ENCODE measurements around the gene RNF227.

The RNF227 gene

DNA sequence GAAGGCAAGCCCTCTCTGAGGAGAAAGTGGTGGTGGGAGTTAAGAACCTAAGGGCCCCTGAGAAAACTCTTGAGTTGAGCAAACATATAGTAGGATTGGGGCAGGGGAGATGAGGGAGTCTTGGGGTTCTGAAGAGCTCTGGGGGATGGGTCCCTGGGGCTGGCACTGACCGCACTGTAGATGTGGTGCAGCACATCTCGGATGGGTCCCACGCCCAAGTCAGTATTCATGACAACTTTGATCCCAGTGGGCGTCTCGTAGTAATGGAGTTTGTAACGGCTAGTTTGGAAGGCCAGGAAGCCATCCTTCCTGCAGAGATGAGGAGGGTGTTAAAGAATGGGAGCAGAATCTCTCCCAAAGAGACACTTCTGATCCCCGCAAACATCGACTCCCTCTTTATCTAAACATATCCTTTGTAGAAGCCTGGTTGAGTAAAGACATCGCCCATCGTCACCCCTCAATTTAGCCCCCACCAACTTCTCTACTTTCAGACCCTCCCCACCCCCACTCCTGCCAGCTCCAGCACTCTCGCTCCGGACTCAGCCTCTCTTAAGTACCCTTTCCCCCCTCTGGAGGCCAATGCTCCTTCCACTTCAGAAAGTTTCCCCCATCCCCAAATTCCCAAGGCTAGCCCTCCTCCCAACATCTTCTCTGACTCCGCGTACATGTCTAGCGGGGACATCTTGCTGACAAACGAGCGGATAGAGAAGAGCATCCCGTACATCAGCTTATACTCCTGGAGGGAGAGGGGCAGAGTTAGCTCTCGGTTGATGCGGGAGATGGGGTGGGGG is 14.9 kb upstream of the RNF227 start:
- no peak for DNase-seq (ENCODE audit: low read depth)

DNA sequence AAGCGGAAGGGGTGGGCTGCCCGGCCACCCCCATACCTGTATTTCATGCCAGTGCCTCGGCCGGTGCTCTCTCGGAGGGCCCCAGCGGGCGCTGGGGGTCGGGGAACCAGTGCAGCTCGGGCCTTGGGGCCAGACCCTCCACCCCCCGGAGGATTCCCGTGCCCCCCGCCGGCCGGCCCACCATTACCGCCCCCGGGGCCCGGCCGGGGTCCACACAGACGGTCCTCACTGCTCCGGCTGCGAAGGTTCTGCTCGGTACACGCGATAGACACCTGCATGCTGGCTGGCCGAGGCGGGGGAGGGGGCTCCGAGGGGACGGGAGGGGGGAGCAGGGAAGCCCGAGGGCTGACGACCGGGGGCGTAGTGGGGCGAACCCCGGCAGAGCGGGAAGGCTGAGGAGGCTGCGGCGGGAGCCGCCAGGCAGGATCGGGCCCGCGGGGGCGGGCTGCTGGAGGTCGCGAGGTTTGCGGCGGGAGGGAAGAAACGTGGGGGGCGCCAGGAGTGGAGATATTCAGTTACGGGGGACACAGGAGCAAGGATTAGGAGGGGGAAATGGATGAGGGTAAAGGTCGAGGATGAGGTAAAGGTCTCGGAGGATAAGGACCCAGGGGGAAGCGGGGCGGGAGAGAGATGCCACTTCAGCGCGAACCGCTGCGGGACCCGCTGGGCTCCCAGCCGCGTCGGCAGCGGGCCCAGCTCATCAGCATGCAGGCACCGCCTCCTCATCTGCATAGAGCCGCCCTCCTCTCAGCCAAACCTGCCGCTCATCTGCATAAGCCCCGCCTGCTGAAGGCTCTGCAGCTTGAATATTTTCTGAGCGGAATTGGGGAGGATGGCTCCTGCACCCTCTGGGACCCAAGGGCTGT is 13.3 kb upstream of the RNF227 start, which contains the start of gene KCNAB3:
KCNAB3 (minus strand) TSS at position 699 of the 866 bp plus-strand sequence; CDS start at position 278, 421 bp downstream.
- no peak for DNase-seq (ENCODE audit: low read depth)

DNA sequence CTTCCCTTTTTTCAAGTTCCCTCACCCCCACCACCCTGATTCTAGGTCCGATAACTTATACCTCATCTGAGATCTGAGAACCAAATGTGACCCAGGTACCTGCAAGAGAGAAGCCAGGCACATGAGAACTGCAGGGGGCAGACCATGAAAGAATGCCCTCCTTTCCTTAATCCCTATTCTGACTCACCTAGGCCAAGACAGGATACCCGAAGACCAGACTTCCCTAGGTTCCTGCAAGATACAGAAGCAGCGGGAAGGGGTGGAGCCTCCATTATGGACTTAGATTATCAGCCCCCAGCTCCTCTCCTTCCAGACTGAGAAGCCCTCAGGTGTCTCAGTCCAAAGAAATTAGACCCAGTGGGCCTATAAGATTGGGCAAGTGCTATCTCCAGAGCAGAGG is 11.5 kb upstream of the RNF227 start:
- no peak for DNase-seq (ENCODE audit: low read depth)

DNA sequence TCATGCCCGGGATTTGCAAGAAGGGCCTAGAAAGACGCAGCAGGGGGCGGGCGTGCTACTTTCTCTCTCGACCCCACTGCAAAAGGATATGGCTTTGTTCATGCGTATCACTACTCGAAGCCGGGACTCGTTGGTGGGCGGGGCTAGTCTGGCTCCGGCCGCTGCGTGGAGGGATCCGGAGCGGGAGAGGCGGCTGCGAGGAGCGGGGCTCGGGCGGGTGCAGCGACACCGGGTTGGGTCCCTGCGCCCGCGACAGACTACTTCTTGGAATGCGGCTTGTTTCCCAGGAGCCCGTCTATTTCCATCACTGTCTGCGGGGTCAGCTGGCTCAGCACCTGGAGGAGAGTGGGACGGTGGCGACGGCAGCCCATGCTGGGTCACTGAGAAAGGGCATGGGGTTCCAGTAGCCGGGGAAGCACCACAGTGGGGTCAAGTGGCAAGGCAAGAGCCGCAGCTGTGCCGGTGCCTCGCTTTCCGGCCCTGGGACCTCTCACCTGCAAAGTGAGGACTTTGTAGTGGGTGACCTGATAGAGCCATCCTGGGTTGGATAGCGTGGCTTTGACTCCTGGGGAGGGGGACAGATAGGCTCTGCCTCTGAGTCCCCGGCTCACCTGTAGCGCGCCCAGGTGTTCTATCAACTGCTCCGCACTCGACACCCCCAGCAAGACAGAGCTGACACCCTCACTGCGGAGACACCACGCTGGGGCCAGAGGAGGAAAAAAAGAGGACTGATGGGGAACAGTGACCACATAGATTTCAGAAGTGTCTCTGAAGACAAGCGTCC is 6.9 kb upstream of the RNF227 start:
- DNase-seq (ENCODE audit: low read depth) = peak; percentile 55

DNA sequence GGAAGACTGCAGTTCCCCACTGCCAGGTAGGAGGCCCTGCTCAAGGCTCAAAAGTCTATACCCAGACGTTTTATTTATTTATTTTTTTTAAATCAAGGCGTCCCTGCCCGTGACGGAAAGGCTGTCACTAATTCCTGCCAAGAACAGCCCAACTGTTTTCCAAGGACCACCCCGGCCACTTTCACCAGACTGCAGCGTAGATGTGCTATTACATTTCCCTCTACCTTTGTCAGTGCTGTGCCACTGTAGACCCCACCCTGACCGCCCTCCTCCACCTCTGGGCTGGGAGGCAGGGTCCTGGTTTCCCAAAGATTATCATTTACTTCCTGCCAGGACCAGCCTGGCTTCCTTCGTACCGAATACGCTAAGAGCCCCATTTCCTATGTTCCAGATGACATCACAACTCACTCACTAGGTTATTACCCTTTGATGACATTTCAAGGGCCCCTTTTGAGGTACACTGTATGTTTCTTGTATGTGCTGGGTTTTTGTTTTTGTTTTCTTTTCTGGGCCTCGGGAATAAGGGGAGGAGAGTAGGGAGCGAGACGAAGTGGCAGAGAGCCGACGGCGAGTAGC is 6.3 kb upstream of the RNF227 start:
- no peak for DNase-seq (ENCODE audit: low read depth)

DNA sequence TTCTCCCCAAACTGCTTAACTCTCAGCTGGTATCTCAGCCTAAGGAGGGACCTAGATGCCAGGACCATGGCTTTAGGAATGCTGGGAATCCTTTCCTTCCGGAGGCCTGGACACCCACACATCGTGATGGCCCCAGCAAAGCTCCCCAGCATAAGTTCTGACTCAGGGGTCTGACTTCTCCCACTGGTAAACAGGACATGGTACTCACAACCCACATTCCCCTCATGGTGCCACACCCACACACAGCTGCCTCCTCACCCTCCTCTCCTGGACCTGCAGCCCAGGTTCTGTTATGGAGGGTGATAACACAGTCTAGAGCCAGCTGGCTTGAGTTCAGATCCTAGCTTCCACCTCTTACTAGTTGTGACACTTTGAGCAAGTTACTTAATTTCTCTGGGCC is 719 bp upstream of the RNF227 start:
- DNase-seq (ENCODE audit: low read depth) = no peak

DNA sequence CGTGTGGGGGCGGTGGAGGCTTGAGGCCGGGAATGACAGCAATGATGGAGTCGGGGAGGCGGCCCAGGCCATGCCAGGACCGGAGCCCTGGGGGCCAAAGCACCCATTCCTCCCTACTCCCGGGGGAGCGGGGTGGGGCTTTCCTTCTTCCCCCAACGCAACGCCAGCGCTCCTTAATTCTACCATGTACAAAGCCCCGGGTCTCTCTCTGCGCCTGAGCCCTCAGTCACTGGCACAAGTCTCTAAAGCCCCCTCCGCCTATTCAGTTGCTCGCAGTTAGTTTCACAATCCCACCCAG is 245 bp upstream of the RNF227 start:
- DNase-seq (ENCODE audit: low read depth) = no peak

DNA sequence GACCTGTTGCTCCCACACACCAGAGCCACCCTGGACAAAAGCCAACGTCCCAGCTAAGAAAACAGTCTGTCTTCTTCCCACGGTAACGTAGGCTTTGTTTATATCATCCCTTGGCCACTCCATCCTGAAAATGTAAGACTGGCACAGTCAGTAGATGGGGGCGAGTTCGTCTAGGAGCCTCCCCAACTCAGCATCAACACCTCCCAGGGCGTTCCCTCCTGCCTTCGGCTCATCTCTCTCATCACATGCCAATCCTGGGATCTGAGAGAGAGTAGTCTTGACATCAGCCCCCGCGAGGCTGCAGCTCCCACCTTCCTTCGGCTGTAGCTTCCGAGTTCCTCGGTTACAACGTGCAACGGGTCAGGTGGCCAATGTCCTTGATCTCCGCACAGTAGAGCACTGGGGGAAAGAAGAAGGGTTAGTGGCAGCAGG is 894 bp downstream of the RNF227 start:
- no peak for DNase-seq (ENCODE audit: low read depth)

DNA sequence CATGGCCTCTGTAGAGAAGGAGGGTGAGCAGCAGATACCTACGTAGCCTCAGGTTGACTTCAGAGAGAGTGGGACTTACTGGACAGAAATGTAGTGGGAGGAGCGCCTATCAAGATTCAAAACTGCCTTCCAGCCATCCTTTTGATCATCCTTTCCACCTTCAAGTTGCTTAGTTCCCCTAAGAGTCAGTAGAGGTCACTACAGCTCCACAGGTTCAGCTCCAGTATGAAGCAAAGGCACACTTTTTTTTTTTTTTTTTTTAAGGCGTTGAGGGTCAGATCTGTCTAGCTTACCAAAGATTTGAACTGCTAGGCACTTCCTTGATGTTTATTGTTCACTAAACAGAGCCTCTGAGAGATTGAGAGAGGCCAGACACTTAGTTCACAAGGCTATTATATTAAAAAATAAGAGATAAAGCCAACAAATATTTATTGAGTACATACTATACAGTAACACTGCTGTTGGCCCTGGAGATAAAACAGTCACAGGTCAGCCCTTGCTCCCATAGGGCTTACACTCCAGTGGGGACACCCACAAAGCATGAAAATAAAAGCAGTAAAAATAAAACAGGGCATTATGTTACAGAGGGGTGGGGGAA is 3.1 kb downstream of the RNF227 start:
- DNase-seq (ENCODE audit: low read depth) = no peak

DNA sequence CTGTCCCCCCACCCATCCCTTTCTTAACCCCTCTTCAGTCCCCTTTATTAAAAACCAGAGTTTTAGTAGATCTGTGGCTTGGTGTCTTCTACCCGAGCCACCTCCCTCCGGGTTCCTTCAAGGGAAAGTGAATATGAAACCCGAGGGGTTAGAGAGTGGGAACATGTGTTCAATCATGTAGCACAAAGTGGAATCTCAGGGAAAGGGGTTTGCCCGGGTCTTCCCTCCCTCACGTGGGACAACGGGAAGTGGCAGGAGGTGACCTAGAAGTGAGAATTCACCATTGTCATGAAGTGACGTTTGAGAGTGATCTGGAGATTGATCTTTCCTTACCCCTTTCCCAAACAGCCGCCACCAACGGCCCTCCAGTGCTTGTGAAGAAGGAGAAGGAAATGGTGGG is 5.0 kb downstream of the RNF227 start:
- no peak for DNase-seq (ENCODE audit: low read depth)

DNA sequence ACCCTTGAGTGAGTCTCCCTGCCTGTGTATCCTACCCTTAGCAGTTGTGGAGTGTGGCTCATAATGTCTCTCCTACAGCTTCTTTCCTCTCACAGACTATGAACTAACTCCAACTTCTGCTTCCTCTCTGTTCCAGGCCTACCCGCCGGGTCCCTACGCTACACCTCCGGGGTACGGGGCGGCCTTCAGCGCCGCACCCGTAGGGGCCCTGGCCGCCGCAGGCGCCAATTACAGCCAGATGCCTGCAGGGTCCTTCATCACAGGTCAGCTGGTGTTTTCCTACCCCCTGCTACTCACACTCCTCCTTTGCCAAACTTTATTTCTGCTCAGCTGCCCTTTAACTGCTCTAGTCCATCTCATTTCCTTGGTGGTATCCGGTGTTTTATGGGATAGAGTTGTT is 5.4 kb downstream of the RNF227 start:
- DNase-seq (ENCODE audit: low read depth) = no peak

DNA sequence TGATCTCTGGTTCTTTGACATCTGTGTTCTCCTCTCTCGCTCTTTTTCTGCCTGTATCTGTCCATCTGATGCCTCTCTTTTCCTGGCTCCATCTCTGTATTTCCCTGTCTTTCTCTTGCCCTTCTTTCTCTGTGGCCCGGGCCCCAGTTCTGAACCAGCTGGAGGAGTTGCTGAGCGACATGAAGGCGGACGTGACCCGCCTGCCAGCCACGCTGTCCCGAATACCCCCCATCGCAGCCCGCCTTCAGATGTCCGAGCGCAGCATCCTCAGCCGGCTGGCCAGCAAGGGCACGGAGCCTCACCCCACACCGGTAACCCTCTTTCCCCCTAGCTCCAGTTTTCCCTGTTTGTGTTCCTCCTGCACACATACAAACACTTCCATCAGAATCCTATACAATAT is 5.8 kb downstream of the RNF227 start:
- DNase-seq (ENCODE audit: low read depth) = no peak

DNA sequence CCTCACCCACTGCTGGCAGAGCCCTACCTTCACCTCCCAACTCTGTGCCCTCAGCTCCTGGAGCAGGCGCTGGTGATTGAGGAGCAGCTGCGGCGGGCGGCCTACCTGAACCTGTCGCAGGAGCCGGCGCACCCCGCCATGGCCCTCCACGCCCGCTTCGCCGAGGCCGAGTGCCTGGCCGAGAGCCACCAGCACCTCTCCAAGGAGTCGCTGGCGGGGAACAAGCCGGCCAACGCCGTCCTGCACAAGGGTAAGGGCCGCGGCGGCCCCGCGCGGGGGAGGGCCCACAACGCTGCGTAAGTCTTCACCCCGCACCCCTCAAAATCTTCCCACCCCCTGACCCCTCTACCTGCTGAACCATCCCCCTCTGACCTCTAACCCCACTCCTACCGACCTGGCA is 7.0 kb downstream of the RNF227 start:
- DNase-seq (ENCODE audit: low read depth) = no peak

DNA sequence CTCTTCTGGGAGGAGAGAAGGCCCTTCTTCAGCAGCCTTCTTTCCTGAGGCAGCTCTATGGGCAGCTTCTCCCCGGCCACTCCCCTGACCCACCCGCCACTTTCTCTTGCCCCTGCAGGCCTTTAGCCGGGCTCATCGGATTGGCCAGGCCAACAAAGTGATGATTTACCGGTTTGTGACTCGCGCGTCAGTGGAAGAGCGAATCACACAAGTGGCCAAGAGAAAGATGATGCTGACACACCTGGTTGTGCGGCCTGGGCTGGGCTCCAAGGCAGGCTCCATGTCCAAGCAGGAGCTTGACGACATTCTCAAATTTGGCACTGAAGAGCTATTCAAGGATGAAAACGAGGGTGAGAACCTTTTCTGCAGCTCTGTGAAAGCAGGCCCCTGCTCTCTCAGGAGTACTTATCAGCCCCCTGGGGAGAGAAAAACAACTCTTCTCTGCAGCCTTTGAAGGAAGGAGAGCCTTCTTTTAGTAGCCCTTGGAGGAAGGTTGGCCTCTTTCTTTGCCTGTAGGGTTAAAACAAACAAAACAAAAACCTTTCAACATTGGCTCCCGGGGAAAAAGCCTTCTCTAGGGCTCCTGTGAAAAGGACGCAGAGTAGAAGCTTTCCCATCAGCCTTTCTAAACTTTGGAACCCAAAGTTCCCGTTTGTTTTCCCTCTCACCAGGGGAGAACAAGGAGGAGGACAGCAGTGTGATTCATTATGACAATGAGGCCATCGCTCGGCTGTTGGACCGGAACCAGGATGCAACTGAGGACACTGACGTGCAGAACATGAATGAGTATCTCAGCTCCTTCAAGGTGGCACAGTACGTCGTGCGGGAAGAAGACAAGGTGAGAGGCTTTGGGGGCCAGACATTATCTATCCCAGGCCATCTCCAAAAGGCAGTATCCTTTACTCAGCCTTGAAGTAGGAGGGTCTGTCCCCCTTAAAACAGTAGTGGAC is 12.7 kb downstream of the RNF227 start:
- DNase-seq (ENCODE audit: low read depth) = no peak

DNA sequence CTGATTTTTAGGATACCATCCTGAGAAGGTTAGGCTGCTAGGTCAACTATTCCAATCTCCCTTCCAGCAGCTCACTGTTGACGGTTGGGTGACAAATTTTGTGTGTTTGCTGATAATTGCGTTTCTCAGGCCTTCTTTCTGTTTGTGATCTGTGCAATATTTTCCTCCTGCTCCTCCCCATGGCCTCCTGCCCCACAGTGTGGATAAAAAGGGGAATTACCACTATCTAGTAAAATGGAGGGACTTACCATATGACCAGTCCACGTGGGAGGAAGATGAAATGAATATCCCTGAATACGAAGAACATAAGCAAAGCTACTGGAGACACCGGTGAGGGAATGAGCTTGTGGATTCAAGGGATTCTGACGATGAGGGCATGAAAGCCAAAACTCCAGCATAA is 18.3 kb downstream of the RNF227 start:
- DNase-seq (ENCODE audit: low read depth) = no peak

DNA sequence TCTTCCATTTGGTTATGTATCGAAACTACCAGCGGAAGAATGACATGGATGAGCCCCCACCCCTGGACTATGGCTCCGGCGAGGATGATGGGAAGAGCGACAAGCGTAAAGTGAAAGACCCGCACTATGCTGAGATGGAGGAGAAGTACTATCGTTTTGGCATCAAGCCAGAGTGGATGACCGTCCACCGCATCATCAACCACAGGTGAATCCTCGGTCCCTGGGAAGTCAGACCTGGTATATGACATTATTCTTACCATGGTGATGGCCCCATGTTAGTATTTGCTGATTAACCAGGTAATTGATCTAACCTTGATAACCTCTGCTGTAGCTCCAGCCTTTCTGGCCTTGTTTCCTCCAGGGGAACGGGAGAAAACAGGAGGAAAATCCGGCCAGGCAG is 19.0 kb downstream of the RNF227 start:
- DNase-seq (ENCODE audit: low read depth) = no peak

DNA sequence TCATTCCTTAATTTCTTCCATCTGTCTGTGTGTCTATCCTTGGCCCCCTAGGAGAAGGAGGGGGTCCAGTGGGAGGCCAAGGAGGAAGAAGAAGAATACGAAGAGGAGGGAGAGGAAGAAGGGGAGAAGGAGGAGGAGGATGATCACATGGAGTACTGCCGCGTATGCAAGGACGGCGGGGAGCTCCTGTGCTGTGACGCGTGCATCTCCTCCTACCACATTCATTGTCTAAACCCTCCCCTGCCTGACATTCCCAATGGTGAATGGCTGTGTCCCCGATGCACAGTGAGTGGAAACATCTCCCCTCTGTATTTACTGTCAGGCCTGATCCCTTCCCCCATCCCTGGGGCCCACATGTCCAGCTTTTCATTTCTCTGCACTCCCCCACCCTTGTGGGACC is 21.2 kb downstream of the RNF227 start:
- no peak for DNase-seq (ENCODE audit: low read depth)

DNA sequence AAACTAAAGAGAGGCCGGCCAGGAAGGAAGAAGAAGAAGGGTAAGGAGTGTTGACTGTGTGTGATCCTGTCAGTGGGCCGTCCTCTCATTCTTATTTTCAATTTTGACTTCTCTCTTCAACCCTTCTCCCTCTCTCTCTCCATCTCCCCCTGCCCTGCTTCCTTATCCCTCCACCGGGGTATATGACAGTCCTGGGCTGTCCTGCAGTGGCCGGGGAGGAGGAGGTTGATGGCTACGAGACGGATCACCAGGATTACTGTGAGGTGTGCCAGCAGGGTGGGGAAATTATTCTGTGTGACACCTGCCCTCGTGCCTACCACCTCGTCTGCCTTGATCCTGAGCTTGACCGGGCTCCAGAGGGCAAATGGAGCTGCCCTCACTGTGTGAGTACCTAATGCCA is 21.9 kb downstream of the RNF227 start:
- no peak for DNase-seq (ENCODE audit: low read depth)

DNA sequence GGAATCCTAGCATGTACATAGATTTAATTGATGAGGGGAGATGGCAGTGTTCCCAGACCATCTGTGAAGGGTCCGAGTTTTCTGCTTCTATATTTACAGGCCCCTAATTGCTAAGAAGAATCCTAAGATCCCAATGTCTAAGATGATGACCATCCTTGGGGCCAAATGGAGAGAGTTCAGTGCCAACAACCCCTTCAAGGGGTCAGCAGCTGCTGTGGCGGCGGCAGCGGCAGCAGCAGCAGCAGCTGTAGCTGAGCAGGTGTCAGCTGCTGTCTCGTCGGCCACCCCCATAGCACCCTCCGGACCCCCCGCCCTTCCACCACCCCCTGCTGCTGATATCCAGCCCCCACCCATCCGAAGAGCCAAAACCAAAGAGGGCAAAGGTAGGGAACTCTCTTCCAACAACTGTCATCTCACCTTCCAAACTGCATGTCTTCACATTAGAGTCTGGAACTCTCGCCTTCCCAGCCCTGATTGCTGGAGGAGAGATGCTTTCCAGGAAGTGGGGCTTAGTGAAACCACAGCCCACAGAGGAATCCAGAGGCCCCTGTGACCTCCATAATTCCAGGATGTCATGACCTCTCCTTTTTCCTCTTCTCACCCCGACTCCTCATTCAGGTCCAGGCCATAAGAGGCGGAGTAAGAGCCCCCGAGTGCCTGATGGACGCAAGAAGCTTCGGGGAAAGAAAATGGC is 22.8 kb downstream of the RNF227 start:
- no peak for DNase-seq (ENCODE audit: low read depth)
